Endothelial cell of umbilical vein (primary cell): ENCODE measurements around the gene ADIPOR1. TPM values are rescaled to one million over a fixed set of nuclear protein-coding genes. Genes with fewer than 3 reads are reported as not detected.

Source experiments
- BruUV-seq: library from RNA; stranded (reverse); fragments of 400-500 nt; replicated peaks from 2 replicates; lab custom pipeline; 2021; lab: Mats Ljungman, UMichigan
- CTCF ChIA-PET: fragments of 300-600, 350-600 bp; sonication (Branson Sonifier 250); formaldehyde crosslinking; loops from one replicate; lab custom pipeline; 2021; ENCODE audit warnings: antibody characterized with exemption, inconsistent platforms; lab: Charles Lee
- POLR2A ChIA-PET: fragments of 300-600, 350-600 bp; sonication (Branson Sonifier 250); formaldehyde crosslinking; loops from one replicate; lab custom pipeline; 2021; ENCODE audit warnings: antibody characterized with exemption, inconsistent platforms; lab: Charles Lee
- DNase-seq: peaks from one replicate; pipeline ENCODE4 v3.0.0-alpha.2; 2011; ENCODE audit warnings: low read depth, low spot score
- FAIRE-seq: peaks from 2 replicates; lab custom pipeline; 2011; peaks lifted over from hg19 to GRCh38; lab: Jason Lieb, UNC
- H2AFZ ChIP-seq: 2 replicates; pipeline ENCODE4 v1.6.0; 2012; ENCODE audit warnings: low read depth, low read length, control low read depth, inconsistent platforms
- H3K27ac ChIP-seq: 2 replicates; pipeline ENCODE4 v1.5.1; 2011; ENCODE audit warnings: low read depth, mild to moderate bottlenecking, control low read depth, low read length, moderate library complexity; ENCODE audit not compliant: insufficient read depth
- H3K27me3 ChIP-seq, 2 experiments: 2 replicates each; pipeline versions ENCODE4 v1.6.0 to v1.6.1; 2011; ENCODE audit warnings: low read length in 2 of 2, mixed read lengths in 1 of 2; ENCODE audit not compliant: control insufficient read depth in 2 of 2, insufficient read depth in 2 of 2
- H3K36me3 ChIP-seq, 2 experiments: 2 replicates in 1 of 2; 3 replicates in 1 of 2; pipeline ENCODE4 v1.5.1; 2011; ENCODE audit warnings: low read length in 2 of 2, mild to moderate bottlenecking in 1 of 2, moderate library complexity in 1 of 2; ENCODE audit not compliant: control insufficient read depth in 2 of 2, insufficient read depth in 2 of 2; ENCODE audit errors: extremely low read depth in 1 of 2
- H3K4me1 ChIP-seq: 3 replicates; pipeline ENCODE4 v1.5.1; 2011; ENCODE audit warnings: mild to moderate bottlenecking, low read length; ENCODE audit not compliant: control insufficient read depth, insufficient read depth; ENCODE audit errors: extremely low read depth
- H3K4me2 ChIP-seq: 2 replicates; pipeline ENCODE4 v1.6.1; 2011; ENCODE audit warnings: low read length, control low read depth, mixed read lengths; ENCODE audit not compliant: insufficient read depth
- H3K4me3 ChIP-seq, 3 experiments: fragments of 200-600 bp in 1 of 3; sonication (generic), shearing (Covaris generic) in 1 of 3; replicated peaks in 1 of 3; 2 replicates each; pipeline ENCODE4 v1.5.1; 2011 to 2016; ENCODE audit warnings: control low read depth in 3 of 3, low read length in 3 of 3, mild to moderate bottlenecking in 2 of 3, inconsistent platforms in 1 of 3, low read depth in 1 of 3, moderate library complexity in 1 of 3; ENCODE audit not compliant: insufficient read depth in 1 of 3
- H3K79me2 ChIP-seq: 2 replicates; pipeline ENCODE4 v1.6.0; 2012; ENCODE audit warnings: low read length, inconsistent platforms; ENCODE audit not compliant: control insufficient read depth, insufficient read depth
- H3K9ac ChIP-seq: replicated peaks from 2 replicates; pipeline ENCODE3; 2011; ENCODE audit warnings: low read length, control low read depth; ENCODE audit not compliant: insufficient read depth; ENCODE audit errors: extremely low read depth
- H3K9me1 ChIP-seq: replicated peaks from 3 replicates; pipeline ENCODE4 v1.6.0; 2011; ENCODE audit warnings: mild to moderate bottlenecking, low read length; ENCODE audit not compliant: control insufficient read depth, insufficient read depth; ENCODE audit errors: extremely low read depth
- H3K9me3 ChIP-seq: replicated peaks from 2 replicates; pipeline ENCODE4 v1.5.1; 2012; ENCODE audit warnings: low read length, inconsistent platforms; ENCODE audit not compliant: control insufficient read depth, insufficient read depth
- H4K20me1 ChIP-seq: replicated peaks from 2 replicates; pipeline ENCODE3; 2011; ENCODE audit warnings: mild to moderate bottlenecking, low read length; ENCODE audit not compliant: control insufficient read depth, insufficient read depth; ENCODE audit errors: extremely low read depth
- CTCF ChIP-seq, 2 donors: IDR thresholded peaks; 1 replicate in 1 of 2; 2 replicates in 1 of 2; pipeline ENCODE4 v1.5.1; 2011; ENCODE audit warnings: low read length in 2 of 2, mild to moderate bottlenecking in 2 of 2, moderate library complexity in 2 of 2, control low read depth in 1 of 2, inconsistent platforms in 1 of 2, low read depth in 1 of 2; ENCODE audit not compliant: insufficient read depth in 1 of 2; ENCODE audit errors: extremely low read depth in 1 of 2
- MAX ChIP-seq: IDR thresholded peaks from 2 replicates; pipeline ENCODE4 v1.6.1; 2011; ENCODE audit not compliant: insufficient read depth, insufficient read length
- dilution Hi-C: fragments of 300-500 bp; cut with MboI; formaldehyde crosslinking; loops from one replicate; pipeline ENCODE4 v1.15.0; 2019; ENCODE audit warnings: low sequenced_read_pairs; ENCODE audit not compliant: extremely low pct_ligation_motif_present
- intact Hi-C: fragments of 100-400 bp; cut with micrococcal nuclease; formaldehyde crosslinking; loops from one replicate; pipeline ENCODE4 v1.10.0; 2022
- polyA plus RNA-seq, 4 experiments: library from polyadenylated mRNA; depleted of rRNA in 3 of 4; stranded (reverse) in 3 of 4; unstranded in 1 of 4; fragments of >200 nt; gene quantifications; 2 replicates each; pipeline versions ENCODE4 v1.2.1 to v1.2.3, GENCODE V29; 2011 to 2012; ENCODE audit warnings: missing spikeins in 1 of 4
- total RNA-seq: library from RNA; stranded (reverse); gene quantifications from 2 replicates; pipeline ENCODE4 v1.2.3, GENCODE V29; 2021

The ADIPOR1 gene
- total and polyA plus RNA-seq, 2 donors (not counting 3 experiments of a cell fraction or from before 2014, with no cell fraction given) = 67.2 to 135 TPM

GRCh38 chr1:202998836-202999750 lies 41.0 kb upstream of the ADIPOR1 start:
- dilution Hi-C loops = no loop called here
- Histone ChIP-seq H3K79me2 (no peaks in the 10 kb centered on the region), H3K27me3 (peaks cover 16 to 27% of the 10 kb centered on the region in 2 experiments), H2AFZ (peak overlapping the region; percentile 72), H3K36me3 (no peaks in the 10 kb centered on the region), H3K9me3 (no peaks in the 10 kb centered on the region), H3K4me1 (peaks cover 5% of the 10 kb centered on the region), H3K4me3 (no peak overlapping the region), H3K27ac (no peak overlapping the region), H3K9me1 (no peaks in the 10 kb centered on the region), H3K9ac (no peak overlapping the region), H3K4me2 (peak overlapping the region; percentile 19), H4K20me1 (no peaks in the 10 kb centered on the region)
- intact Hi-C loops = loop anchor here (1.0 to 10.0 kb wide), 4 partner anchors 72 to 242 kb away; partner anchors contain the start of genes KLHL12 and RABIF
- TF ChIP-seq MAX = no peak
- peak; percentile 66 to 72 for TF ChIP-seq CTCF (IDR thresholded peaks at IDR 0.05; ENCODE audit: extremely low read depth in 1 of 2, insufficient read depth in 1 of 2, low read depth in 1 of 2, low read length in 2 of 2)
- CTCF ChIA-PET = interaction anchor here (0.6 to 2.1 kb wide), 19 partner anchors 8 to 249 kb away, joined by 3 to 9 read pairs (median 3); partner anchors contain the start of genes PCAT6 and TMEM183A
- peak; percentile 77 for FAIRE-seq
- POLR2A ChIA-PET = no interaction called here
- peak; percentile 69 for DNase-seq
- no TSS peak for BruUV-seq
